SU-DHL-6 (cell line): ENCODE measurements around the gene SAFB2.

Experiments used
- CTCF ChIP-seq: fragments of 200-600 bp; sonication (generic); IDR thresholded peaks from one replicate; pipeline ENCODE4 v1.5.1; 2017; ENCODE audit warnings: antibody characterized with exemption, mild to moderate bottlenecking, low read length, moderate library complexity; ENCODE audit not compliant: insufficient read depth, poor library complexity, severe bottlenecking
- EZH2phosphoT487 ChIP-seq: fragments of 200-600 bp; sonication (generic), shearing (Covaris generic); conservative IDR thresholded peaks from 2 replicates; pipeline ENCODE4 v1.6.1; 2018; ENCODE audit warnings: mild to moderate bottlenecking, antibody characterized with exemption, low read length, moderate library complexity, mixed read lengths

DNA sequence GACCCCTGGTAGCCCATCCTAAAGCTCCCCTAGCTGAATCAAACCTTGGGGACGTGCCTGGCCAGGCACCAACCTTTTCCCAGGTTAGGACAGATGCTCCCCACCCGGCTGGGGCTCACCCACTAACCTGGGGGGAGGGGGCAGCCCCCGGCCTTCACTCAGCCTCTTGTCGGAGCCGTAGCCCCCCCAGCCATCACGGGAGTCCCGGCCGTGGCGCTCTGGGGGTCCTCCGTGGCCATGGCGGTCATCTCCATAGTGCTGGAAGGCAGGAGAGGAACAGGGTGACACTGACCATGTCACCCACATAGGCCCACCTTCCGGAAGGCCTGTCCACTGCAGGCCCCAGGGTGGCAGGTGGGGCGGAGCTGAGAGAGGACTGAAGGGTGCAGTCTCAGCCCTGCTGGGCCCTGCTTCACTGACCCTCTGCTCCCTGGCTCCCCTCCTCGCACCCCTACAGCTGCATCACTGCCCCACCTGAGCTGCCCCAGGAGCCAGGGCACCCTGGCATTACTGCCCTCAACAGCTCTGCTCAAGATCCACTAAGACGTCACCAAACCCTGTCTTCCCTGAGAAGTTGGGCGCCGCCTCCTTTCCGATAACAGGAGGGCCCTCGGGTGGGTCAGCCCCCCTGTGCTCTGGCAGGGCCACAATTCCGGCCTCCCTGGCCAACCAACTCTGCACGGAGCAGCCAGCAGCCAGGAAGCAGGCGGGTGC lies 32.3 kb downstream of the SAFB2 start:
- TF ChIP-seq CTCF (no peak), EZH2phosphoT487 (no peak)
